Sciatic nerve (tissue), 2 donors: ENCODE measurements around the gene NAPA. TPM values are rescaled to one million over a fixed set of nuclear protein-coding genes. Genes with fewer than 3 reads are reported as not detected.
"Not testable (repeated sequence)": the region's sequence is repeated elsewhere in the genome, so short reads cannot be mapped to it uniquely, and the experiment has no call there.

ENCODE experiments used
- ATAC-seq: fragments of 200-7000 bp; cut with Tn5 transposase; one replicate; pipeline ENCODE4 v1.9.1; 2020; ENCODE audit warnings: mild to moderate bottlenecking, moderate library complexity
- DNase-seq: peaks from one replicate; pipeline ENCODE4 v3.0.0-alpha.2; 2020; ENCODE audit warnings: low spot score
- intact Hi-C: fragments of 100-400 bp; cut with DNase I; formaldehyde crosslinking; loops from one replicate; pipeline ENCODE4 v1.14.2; 2022
- total RNA-seq: library from RNA; stranded (reverse); fragmentation: NEBNext Ultra II Directional; extraction: Animal tissue kit (Norgen Biotek cat#: 25700); gene quantifications from one replicate; pipeline ENCODE4 v1.2.1, GENCODE V29; 2021
- donor health status: DM: no; HTN: no; CAD: no.
- donor health status: DM: no; HTN: no; CAD: no.

Gene NAPA
- total RNA-seq, 1 donor from 2014 or later, result 91.7 TPM

DNA sequence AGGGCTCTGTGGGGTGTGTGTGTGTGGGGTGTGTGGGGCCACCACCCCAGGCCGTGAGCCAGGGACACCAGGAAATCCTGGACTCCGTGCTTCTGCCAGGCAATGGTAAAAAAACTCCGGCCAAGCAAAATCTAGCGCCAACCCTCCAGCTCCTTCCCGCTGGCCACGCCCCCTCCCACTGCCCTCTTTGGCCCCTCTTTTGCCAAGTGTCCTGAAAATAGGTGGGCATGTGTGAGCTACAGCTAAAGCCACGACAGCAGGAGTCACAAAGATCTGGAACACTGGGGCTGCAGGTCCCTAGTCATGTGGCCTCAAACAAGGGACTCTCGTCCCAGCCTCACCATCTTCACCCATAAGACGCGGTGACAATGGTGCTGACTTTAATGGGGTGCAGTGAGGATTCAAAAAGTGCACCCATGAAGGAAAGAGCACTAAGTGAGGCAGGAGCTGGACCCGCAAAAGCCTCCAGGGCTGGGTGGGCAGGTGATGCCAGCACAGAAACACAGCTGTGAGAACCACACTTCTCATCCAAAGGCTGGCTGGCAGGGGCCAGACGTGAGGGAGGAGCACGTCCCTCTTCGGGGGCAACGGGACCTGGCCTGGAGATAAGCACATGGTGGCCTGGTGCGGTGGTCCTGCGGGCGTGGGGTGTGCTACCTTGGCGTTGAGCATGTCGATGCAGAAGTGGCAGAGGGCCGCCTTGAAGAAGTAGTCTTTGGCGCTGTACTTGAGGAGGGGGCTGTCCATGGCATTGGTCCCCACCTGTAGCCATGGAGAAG, 23.3 kb downstream of the NAPA start:
- ATAC-seq, result no peak
- intact Hi-C loops, result no loop called here

DNA sequence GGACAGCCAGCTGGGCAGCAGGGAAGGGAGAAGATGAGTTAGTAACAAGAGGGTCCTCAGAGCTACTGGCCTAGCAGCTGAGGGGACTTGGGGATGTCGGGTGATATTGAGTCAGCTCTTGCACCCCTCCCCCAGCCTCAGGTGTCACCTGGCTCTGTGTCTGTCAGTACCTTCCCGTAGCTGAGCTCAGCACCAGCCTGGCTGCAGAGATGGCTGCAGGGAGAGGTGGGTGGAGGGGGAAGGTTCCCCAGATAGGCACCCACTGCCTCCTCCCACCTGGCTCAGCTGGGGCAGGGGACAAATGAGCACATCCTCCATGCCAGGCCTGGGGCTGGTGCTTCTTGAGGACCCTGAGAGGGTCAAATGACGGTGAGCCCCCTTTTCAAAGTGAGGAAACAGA, 24.0 kb downstream of the NAPA start:
- no peak for DNase-seq
- intact Hi-C loops, result no loop called here
- ATAC-seq, result no peak

More for the DNA sequence above, 23.3 kb downstream of the NAPA start:
- no peak for DNase-seq

- no peak for DNase-seq
- intact Hi-C loops, result no loop called here
- ATAC-seq, result no peak
Measured at GRCh38 chr19:47490031-47490430, 24.8 kb downstream of the NAPA start.

DNA sequence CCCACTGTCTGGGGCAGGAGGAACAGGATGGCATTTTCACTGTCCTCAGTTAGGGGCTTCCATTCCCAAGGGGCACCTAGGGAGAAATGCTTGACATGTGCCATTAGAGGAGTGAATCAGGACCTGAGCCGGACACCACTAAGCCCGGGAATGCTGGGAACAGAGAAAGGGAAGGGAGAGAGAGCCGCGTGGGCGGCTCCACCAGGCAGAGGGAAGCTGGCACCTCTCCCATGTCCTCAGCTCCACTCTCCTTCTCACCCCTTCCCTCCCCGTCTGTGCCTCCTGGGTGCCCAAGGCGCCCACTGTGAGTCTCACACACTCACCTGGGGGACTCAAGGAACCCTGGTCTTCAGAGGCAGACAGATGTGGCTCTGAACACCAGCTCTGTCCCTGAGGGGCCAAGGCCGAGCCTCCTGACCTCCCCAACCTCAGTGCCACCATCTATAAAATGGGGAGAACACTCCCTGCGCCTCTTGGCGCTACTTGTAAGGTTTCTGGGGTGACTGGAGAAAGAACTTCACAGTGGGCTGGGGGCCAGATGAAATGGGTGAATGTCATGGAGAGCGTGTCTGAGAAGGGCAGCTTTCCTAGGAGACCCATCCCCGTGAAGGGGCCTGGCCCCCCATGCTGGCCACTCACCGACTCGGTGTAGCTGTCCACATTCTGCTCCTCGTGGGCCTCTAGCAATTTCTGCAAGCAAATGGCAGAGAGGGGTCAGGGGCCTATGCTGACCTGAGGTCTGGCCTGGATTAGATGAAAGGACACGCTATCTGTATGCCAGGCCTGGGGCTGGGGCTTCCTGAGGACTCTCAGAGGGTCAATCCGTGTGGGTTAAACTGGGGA, 25.6 kb downstream of the NAPA start:
- ATAC-seq, result no peak
- no peak for DNase-seq
- intact Hi-C loops, result no loop called here

GRCh38 chr19:47487551-47488515, 27.0 kb downstream of the NAPA start:
- intact Hi-C loops, result no loop called here
- DNase-seq, result no peak
- no peak for ATAC-seq

DNA sequence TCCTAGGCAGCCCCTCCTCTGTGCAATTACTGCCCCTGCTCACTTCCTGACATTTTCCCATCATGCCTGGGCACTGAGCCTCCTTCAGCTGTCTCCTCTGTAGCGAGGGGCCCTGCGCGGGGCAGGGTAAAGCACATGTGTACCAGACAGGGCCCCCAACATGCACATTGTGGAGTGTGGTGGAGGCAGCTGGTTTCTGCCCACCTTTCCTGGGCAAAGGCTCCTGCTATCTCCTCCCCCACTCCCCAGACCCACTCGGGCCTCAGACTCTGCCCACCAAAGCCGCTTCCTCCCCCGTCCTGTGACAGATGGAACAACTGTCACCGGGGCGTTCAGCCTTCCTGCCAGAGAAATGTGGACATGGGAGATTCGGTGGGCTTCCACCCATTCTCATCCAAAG, 28.0 kb downstream of the NAPA start:
- no peak for ATAC-seq
- DNase-seq, result no peak
- intact Hi-C loops, result no loop called here

- ATAC-seq, DNase-seq, intact Hi-C loops: not testable (repeated sequence)
Measured at GRCh38 chr19:47486220-47486619, 28.6 kb downstream of the NAPA start.

DNA sequence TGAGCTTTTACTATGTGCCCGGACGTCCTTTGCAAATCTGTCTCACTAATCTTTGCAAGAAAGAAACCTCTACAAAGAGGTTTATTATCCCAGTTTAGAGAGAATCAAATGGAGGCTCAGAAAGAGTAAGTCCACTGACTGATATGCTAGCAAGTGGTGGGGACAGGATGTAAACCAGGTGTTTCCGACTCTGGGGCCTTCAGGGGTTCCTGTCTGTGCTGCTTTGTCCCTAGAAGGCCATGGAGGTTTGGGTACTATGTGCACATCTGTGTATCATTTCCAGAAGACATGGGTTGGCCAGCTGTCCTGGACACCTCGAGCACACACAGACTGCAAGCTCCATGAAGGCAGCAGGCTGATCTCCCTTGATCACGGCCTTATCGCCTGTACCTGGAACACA, 29.7 kb downstream of the NAPA start:
- DNase-seq (no peak), ATAC-seq (no peak)
- intact Hi-C loops, result no loop called here

DNA sequence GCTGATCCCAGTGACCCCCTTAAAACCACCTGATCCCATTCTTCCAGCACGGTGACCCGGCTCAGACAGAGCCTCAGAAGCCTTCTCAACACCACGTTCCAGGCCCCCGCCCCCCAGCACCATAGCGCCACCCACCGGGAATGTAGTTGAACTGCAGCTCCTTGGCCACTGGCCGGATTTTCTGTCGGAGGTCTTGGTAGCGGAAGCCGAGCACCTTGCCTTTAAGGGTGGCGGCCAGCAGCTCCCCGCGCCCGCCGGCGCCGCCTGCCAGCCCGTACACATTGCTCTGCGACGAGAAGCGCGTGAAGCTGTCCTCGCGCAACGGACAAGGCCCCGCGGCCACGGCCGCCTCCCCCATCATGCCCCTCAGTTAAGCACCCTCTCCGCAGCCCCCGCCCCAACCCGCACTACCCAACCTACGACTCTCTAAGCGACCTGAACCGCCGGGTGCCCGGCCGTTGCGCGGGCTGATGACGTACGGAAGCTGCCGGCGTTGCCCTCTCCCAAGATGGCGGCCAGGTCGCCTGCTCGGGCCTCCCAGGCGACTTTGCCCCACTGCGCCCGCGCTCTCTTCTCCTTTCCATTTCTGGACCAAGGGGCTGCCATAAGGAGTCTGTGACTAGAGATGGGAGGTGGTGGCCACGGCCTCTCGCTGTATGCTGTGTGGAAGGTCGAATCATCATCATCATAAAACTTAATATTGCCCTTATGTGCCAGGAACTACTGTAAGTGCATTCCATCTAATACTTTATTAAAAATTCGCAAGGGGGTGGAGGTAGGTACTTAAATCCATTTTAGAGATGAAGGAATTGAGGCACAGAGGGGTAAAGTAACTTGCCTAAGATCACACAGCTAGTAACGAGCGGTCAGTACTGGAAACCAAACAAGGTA, 30.8 kb downstream of the NAPA start, which contains the start of gene KPTN:
TSS of gene KPTN (minus strand) at position 420 of the 891 bp plus-strand sequence. CDS start at position 361, 59 bp downstream.
- ATAC-seq (peak; percentile 93), DNase-seq (peak; percentile 91)
- intact Hi-C loops, result no loop called here

DNA sequence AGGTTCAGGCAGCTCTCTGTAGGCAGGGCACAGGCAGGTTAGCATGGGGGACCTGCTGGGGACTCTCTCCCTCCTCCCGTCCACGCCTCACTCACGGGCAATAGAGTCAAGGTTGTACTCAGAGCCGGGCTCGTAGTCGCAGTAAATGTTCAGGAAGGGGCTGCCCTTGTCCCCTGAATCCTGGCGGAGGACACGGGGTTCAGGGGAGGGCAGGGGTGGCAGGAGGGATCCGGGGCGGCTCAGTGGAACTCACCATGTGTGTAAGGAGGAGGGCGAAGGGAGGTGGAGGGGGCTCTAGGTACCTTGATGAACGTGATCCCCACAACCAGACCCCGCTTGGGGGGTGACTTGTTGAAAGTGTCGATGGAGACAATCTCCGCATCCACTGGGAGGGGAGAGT, 31.7 kb downstream of the NAPA start:
- DNase-seq, result no peak
- ATAC-seq, result peak; percentile 1
- intact Hi-C loops, result no loop called here

DNA sequence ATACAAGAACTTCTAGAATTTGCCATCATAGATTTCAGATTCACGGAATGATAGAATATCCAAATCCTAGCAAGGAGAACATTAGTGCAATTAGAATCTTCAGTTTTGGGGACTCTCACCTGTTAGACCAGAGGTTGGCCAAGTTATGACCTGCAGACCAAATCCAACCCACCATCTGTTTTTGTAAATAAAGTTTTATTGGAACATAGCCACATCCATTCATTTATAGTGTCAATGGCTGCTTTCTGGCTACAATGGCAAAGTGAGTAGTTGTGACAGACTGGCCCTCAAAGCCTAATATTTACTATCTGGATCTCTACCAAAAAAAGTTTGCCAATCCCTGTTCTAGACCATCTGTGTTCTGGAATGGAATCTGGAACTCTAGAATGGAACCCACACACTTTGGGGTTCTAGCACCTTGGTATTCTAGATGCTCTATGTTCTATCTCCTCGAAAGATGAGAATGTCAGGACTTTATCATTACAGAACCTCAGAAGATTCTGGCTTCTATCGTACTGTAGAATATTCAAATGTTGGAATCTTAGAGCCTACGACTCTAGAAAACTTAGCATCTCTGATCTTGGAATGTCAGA, 33.3 kb downstream of the NAPA start:
- intact Hi-C loops, result no loop called here
- DNase-seq (no peak), ATAC-seq (no peak)

DNA sequence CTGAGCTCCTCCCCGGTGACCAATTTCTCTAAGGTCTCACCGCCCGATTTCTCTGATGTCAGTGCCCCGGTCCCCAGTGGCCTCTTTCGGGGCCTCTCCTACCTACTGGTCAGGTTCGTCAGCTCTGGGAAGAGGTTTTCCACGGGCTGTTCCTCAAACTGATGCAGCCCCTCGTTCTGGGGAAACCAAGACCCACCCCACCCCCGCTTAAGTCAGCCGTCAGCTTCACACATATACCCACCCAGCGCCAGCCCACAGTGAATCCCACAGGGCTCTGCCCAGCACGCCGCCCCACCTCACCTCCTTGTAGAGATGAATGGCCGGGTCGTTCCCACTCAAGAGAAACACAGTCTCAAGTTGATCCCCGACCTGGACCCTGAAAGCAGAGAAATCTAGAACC, 34.2 kb downstream of the NAPA start:
- DNase-seq, result no peak
- no peak for ATAC-seq
- intact Hi-C loops, result no loop called here

GRCh38 chr19:47479701-47480503, 35.0 kb downstream of the NAPA start:
- intact Hi-C loops, result no loop called here
- no peak for DNase-seq
- ATAC-seq, result no peak

DNA sequence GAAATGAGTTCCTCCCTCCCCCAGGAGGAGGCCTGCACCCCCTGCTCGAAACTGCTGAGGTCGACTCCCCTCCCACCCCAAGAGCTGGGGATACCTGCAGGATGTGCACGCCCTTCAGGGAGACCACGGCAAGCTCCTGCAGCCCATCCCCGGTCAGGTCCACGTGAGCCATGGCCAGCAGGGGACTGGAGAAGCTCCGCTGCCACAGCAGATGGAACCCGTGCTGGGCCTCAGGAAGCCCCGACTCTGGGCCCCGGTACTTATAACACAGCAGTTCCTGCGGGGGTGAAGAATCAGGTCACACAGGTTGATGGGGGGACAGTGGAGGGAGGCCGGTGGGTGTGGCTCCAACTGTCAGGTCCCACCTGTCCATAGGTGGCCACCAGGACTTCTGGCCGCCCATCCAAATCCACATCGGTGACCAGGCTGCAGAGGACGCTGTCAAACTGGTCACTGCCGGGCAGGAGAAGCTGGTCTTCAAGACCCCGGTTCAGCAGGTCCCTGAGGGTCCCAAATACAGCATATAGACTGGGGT, 38.4 kb downstream of the NAPA start:
- DNase-seq (no peak), ATAC-seq (no peak)
- intact Hi-C loops, result no loop called here

DNA sequence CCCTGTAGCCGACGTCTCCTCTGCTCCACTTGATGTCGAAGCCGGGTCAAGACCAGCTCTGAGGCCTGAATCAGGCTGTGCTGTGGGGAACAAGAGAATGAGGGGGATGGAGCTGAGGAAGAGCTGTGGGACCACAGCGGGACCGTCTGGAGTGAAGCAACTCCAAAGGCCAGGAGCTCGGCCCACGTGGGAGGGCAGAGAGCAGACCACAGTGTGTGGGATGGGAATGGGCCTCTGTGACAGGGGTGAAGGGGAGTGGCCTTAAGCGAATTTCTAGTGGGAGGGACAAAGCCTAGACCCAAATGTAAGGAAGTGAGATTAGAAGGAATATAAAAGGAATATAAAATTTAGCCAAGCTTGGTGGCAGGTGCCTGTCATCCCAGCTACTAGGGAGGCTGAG, 39.4 kb downstream of the NAPA start:
- DNase-seq (no peak), ATAC-seq (no peak)
- intact Hi-C loops, result no loop called here

DNA sequence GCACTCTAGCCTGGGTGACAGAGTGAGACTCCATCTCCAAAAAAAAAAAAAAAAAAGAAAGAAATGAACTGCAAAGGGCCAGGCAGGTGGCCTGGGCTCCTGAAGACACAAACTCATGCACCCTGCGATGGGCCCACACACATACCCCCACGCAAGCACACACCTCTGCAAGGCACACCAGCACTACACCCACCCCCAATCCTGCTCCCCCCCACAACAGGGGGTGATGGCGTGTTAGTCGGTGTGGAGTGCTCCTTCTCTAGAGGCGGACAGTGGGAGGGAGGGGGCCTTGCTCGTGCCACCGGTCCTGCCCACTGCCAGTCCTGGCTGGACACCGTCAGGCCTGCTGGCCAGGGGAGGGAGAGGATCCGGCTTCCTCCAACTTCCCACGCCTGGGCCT, 41.5 kb downstream of the NAPA start:
- ATAC-seq (no peak), DNase-seq (no peak)
- intact Hi-C loops, result no loop called here
